Activated CD4-positive, alpha-beta T cell treated with anti-CD3 and anti-CD28 coated beads, Interleukin-2, amount 10 ng/mL, durations not matched to agents 24 days and 14 days (primary cell): ENCODE results near the gene CACFD1. TPM values are rescaled to one million over a fixed set of nuclear protein-coding genes. Genes with fewer than 3 reads are reported as not detected.

Experiments used
- DNase-seq: peaks from one replicate; pipeline ENCODE4 v3.0.0; 2022
- H3K27ac Mint-ChIP-seq: one replicate; pipeline ENCODE4 v1.8.0; 2022; ENCODE audit warnings: mild to moderate bottlenecking, mixed read lengths
- H3K27me3 Mint-ChIP-seq: one replicate; pipeline ENCODE4 v1.8.0; 2022; ENCODE audit warnings: mixed read lengths
- H3K36me3 Mint-ChIP-seq: one replicate; pipeline ENCODE4 v1.8.0; 2022; ENCODE audit warnings: low read depth, mild to moderate bottlenecking, mixed read lengths
- H3K4me1 Mint-ChIP-seq: one replicate; pipeline ENCODE4 v1.8.0; 2021; ENCODE audit warnings: mixed read lengths
- H3K4me3 Mint-ChIP-seq: one replicate; pipeline ENCODE4 v1.8.0; 2022; ENCODE audit warnings: mild to moderate bottlenecking, moderate library complexity, mixed read lengths
- H3K9me3 Mint-ChIP-seq: one replicate; pipeline ENCODE4 v1.8.0; 2021; ENCODE audit warnings: mixed read lengths
- intact Hi-C: fragments of 100-400 bp; cut with micrococcal nuclease; formaldehyde crosslinking; loops from one replicate; pipeline ENCODE4 v1.15.1; 2023
- total RNA-seq: library from RNA; stranded (reverse); gene quantifications from 2 replicates; pipeline ENCODE4 v1.2.3, GENCODE V29; 2022

The CACFD1 gene
- total RNA-seq, 1 donor from 2014 or later: 0.70 TPM

- intact Hi-C loops: no loop called here
- H3K4me1 Mint-ChIP-seq: no peaks in the 10 kb centered on the region
Measured at GRCh38 chr9:133487331-133487725, 27.6 kb downstream of the CACFD1 start.

GRCh38 chr9:133488686-133489252, 29.0 kb downstream of the CACFD1 start:
- intact Hi-C loops: no loop called here
- Mint-ChIP-seq H3K27ac (no peak overlapping the region), H3K4me3 (no peak overlapping the region), H3K9me3 (no peaks in the 10 kb centered on the region), H3K27me3 (peaks cover 5% of the 10 kb centered on the region), H3K36me3 (no peaks in the 10 kb centered on the region), H3K4me1 (no peaks in the 10 kb centered on the region)
- no peak for DNase-seq

More at GRCh38 chr9:133487331-133487725, 27.6 kb downstream of the CACFD1 start:
- no peak overlapping the region for H3K4me3 Mint-ChIP-seq
- no peaks in the 10 kb centered on the region for H3K36me3 Mint-ChIP-seq
- no peak for DNase-seq
- H3K9me3 Mint-ChIP-seq: no peaks in the 10 kb centered on the region
- H3K27ac Mint-ChIP-seq: no peak overlapping the region
- H3K27me3 Mint-ChIP-seq: peaks cover 8% of the 10 kb centered on the region

- Mint-ChIP-seq H3K9me3 (no peaks in the 10 kb centered on the region), H3K4me3 (no peak overlapping the region), H3K4me1 (no peaks in the 10 kb centered on the region), H3K27me3 (peaks cover 3% of the 10 kb centered on the region), H3K36me3 (no peaks in the 10 kb centered on the region), H3K27ac (no peak overlapping the region)
- DNase-seq: no peak
- intact Hi-C loops: no loop called here
Measured at GRCh38 chr9:133489253-133490190, 29.7 kb downstream of the CACFD1 start.

GRCh38 chr9:133490201-133490681, 30.5 kb downstream of the CACFD1 start:
- intact Hi-C loops: no loop called here
- H3K27ac Mint-ChIP-seq: no peak overlapping the region
- H3K4me3 Mint-ChIP-seq: no peak overlapping the region

GRCh38 chr9:133490865-133491655, 31.3 kb downstream of the CACFD1 start:
- intact Hi-C loops: no loop called here

More at GRCh38 chr9:133490201-133490681, 30.5 kb downstream of the CACFD1 start:
- DNase-seq: no peak
- Mint-ChIP-seq H3K27me3 (peaks cover 3% of the 10 kb centered on the region), H3K36me3 (no peaks in the 10 kb centered on the region), H3K9me3 (no peaks in the 10 kb centered on the region), H3K4me1 (no peaks in the 10 kb centered on the region)

GRCh38 chr9:133491656-133491925, 31.8 kb downstream of the CACFD1 start:
- H3K27ac Mint-ChIP-seq: no peak overlapping the region
- intact Hi-C loops: no loop called here
- DNase-seq: no peak
- no peak overlapping the region for H3K4me3 Mint-ChIP-seq
- no peaks in the 10 kb centered on the region for H3K4me1 Mint-ChIP-seq
- peaks cover 1% of the 10 kb centered on the region for H3K27me3 Mint-ChIP-seq
- no peaks in the 10 kb centered on the region for H3K36me3 Mint-ChIP-seq
- no peaks in the 10 kb centered on the region for H3K9me3 Mint-ChIP-seq

More at GRCh38 chr9:133490865-133491655, 31.3 kb downstream of the CACFD1 start:
- Mint-ChIP-seq H3K4me1 (no peaks in the 10 kb centered on the region), H3K4me3 (no peak overlapping the region), H3K27ac (no peak overlapping the region), H3K36me3 (no peaks in the 10 kb centered on the region), H3K27me3 (peaks cover 3% of the 10 kb centered on the region), H3K9me3 (no peaks in the 10 kb centered on the region)
- DNase-seq: no peak

GRCh38 chr9:133492061-133493021, 32.6 kb downstream of the CACFD1 start:
- intact Hi-C loops: no loop called here
- no peak for DNase-seq
- H3K36me3 Mint-ChIP-seq: no peaks in the 10 kb centered on the region
- H3K9me3 Mint-ChIP-seq: no peaks in the 10 kb centered on the region
- H3K27ac Mint-ChIP-seq: no peak overlapping the region
- no peaks in the 10 kb centered on the region for H3K4me1 Mint-ChIP-seq
- no peak overlapping the region for H3K4me3 Mint-ChIP-seq
- H3K27me3 Mint-ChIP-seq: peaks cover 1% of the 10 kb centered on the region

GRCh38 chr9:133493428-133493827, 33.6 kb downstream of the CACFD1 start:
- H3K4me3 Mint-ChIP-seq: no peak overlapping the region
- DNase-seq: no peak
- no peaks in the 10 kb centered on the region for H3K9me3 Mint-ChIP-seq
- no peaks in the 10 kb centered on the region for H3K36me3 Mint-ChIP-seq
- no peaks in the 10 kb centered on the region for H3K4me1 Mint-ChIP-seq
- no peak overlapping the region for H3K27ac Mint-ChIP-seq
- intact Hi-C loops: no loop called here
- H3K27me3 Mint-ChIP-seq: peaks cover 1% of the 10 kb centered on the region

- DNase-seq: no peak
- Mint-ChIP-seq H3K36me3 (no peaks in the 10 kb centered on the region), H3K4me3 (no peak overlapping the region), H3K27me3 (peaks cover 1% of the 10 kb centered on the region), H3K9me3 (no peaks in the 10 kb centered on the region), H3K27ac (no peak overlapping the region), H3K4me1 (no peaks in the 10 kb centered on the region)
- intact Hi-C loops: no loop called here
Measured at GRCh38 chr9:133493845-133494540, 34.2 kb downstream of the CACFD1 start.

GRCh38 chr9:133494636-133495326, 35.0 kb downstream of the CACFD1 start:
- Mint-ChIP-seq H3K36me3 (no peaks in the 10 kb centered on the region), H3K4me1 (no peaks in the 10 kb centered on the region), H3K9me3 (no peaks in the 10 kb centered on the region), H3K27me3 (peaks cover 1% of the 10 kb centered on the region), H3K27ac (no peak overlapping the region), H3K4me3 (no peak overlapping the region)
- intact Hi-C loops: no loop called here
- no peak for DNase-seq

- Mint-ChIP-seq H3K36me3 (no peaks in the 10 kb centered on the region), H3K27ac (no peak overlapping the region), H3K4me3 (no peak overlapping the region)
Measured at GRCh38 chr9:133495327-133496293, 35.8 kb downstream of the CACFD1 start.

More at GRCh38 chr9:133495327-133496293, 35.8 kb downstream of the CACFD1 start:
- intact Hi-C loops: no loop called here
- H3K27me3 Mint-ChIP-seq: no peaks in the 10 kb centered on the region
- no peaks in the 10 kb centered on the region for H3K9me3 Mint-ChIP-seq
- no peak for DNase-seq
- H3K4me1 Mint-ChIP-seq: no peaks in the 10 kb centered on the region
